Mucosa of descending colon (tissue), 3 donors: Measurements from ENCODE around the gene TUBB8B. TPM values are rescaled to one million over a fixed set of nuclear protein-coding genes. Genes with fewer than 3 reads are reported as not detected.

ENCODE experiments used
- total RNA-seq, 3 donors: library from RNA; stranded (reverse); fragmentation: NEBNext Ultra II Directional in 2 of 3; extraction: Animal tissue kit (Norgen Biotek cat#: 25700) in 2 of 3; gene quantifications; one replicate each; pipeline versions ENCODE4 v1.2.1 to v1.2.4, GENCODE V29; 2021 to 2023
- donor health status: DM: no; HTN: no; CAD: no; lungs with moderate emphysema.
- donor health status: DM: no; HTN: no; CAD: no.
- donor health status: DM: no; HTN: yes; CAD: no.

TUBB8B gene
- total RNA-seq, 3 donors from 2014 or later, result 0.55 to 1.2 TPM; not detected in 1

Other genes with a start within 250 kb of the TUBB8B start
- 10 to 100 TPM; 25.5 to 47.6 (median 38.2) TPM for gene USP14, start 108.9 kb upstream of the TUBB8B start, total RNA-seq
- 10 to 100 TPM; 25.9 to 32.8 (median 27.6) TPM for gene THOC1, start 218.4 kb upstream of the TUBB8B start, total RNA-seq